HL-60 (cell line): ENCODE measurements around the gene ACP4.

Experiments used
- DNase-seq, 2 experiments: peaks; one replicate each; pipeline ENCODE4 v3.0.0-alpha.2; 2010 to 2020; ENCODE audit warnings: low read depth in 1 of 2, low spot score in 1 of 2
- H3K27ac ChIP-seq: fragments of 250-450 bp; sonication (Bioruptor Pico); replicated peaks from 2 replicates; pipeline ENCODE4 v1.5.1; 2020; ENCODE audit warnings: mild to moderate bottlenecking, moderate library complexity
- H3K27me3 ChIP-seq: fragments of 250-450 bp; sonication (Bioruptor Pico); 2 replicates; pipeline ENCODE4 v1.5.1; 2021; ENCODE audit warnings: mild to moderate bottlenecking, moderate library complexity; ENCODE audit not compliant: insufficient read depth, poor library complexity, severe bottlenecking
- H3K4me3 ChIP-seq: replicated peaks from 2 replicates; pipeline ENCODE4 v1.5.1; 2011; ENCODE audit warnings: mild to moderate bottlenecking, control low read depth, low read length; ENCODE audit not compliant: insufficient read depth
- CTCF ChIP-seq: IDR thresholded peaks from one replicate; pipeline ENCODE4 v1.5.1; 2011; ENCODE audit warnings: low read length, control low read depth, inconsistent platforms; ENCODE audit not compliant: insufficient read depth
- GABPA ChIP-seq: IDR thresholded peaks from 2 replicates; pipeline ENCODE4 v1.6.1; 2012; ENCODE audit warnings: low read depth
- POLR2AphosphoS5 ChIP-seq: IDR thresholded peaks from 2 replicates; pipeline ENCODE4 v1.6.1; 2012; ENCODE audit warnings: low read depth
- REST ChIP-seq: IDR thresholded peaks from 2 replicates; pipeline ENCODE4 v1.6.1; 2012; ENCODE audit warnings: low read depth; ENCODE audit not compliant: insufficient replicate concordance
- SPI1 ChIP-seq: IDR thresholded peaks from 2 replicates; pipeline ENCODE4 v1.6.1; 2012; ENCODE audit warnings: low read depth, mild to moderate bottlenecking, borderline replicate concordance

Gene ACP4

GRCh38 chr19:50838239-50838638 lies 48.0 kb downstream of the ACP4 start:
- no peak overlapping the region for H3K4me3 ChIP-seq
- no peak for DNase-seq
- H3K27me3 ChIP-seq, result peaks cover 19% of the 10 kb centered on the region
- no peak overlapping the region for H3K27ac ChIP-seq
- TF ChIP-seq SPI1 (no peak), POLR2AphosphoS5 (no peak), REST (no peak)

GRCh38 chr19:50839712-50840655 lies 49.8 kb downstream of the ACP4 start:
- DNase-seq, result no peak
- peaks cover 13% of the 10 kb centered on the region for H3K27me3 ChIP-seq
- H3K4me3 ChIP-seq, result no peak overlapping the region
- no peak overlapping the region for H3K27ac ChIP-seq
- TF ChIP-seq CTCF, result no peak
- TF ChIP-seq GABPA, result no peak
- no peak for TF ChIP-seq REST
- TF ChIP-seq SPI1, result no peak
- no peak for TF ChIP-seq POLR2AphosphoS5

GRCh38 chr19:50842130-50842529 lies 51.9 kb downstream of the ACP4 start:
- DNase-seq, result no peak
- TF ChIP-seq CTCF (no peak), GABPA (no peak), POLR2AphosphoS5 (no peak), REST (no peak), SPI1 (no peak)
- no peak overlapping the region for H3K27ac ChIP-seq

More at GRCh38 chr19:50842130-50842529, 51.9 kb downstream of the ACP4 start:
- peaks cover 3% of the 10 kb centered on the region for H3K27me3 ChIP-seq
- no peak overlapping the region for H3K4me3 ChIP-seq
